ENCODE measurements around the gene ADCY1. TPM values are rescaled to one million over a fixed set of nuclear protein-coding genes. Genes with fewer than 3 reads are reported as not detected.
"Not testable (repeated sequence)": the region's sequence is repeated elsewhere in the genome, so short reads cannot be mapped to it uniquely, and the experiment has no call there.

ADCY1 gene
- total RNA-seq, 2 experiments from 2014 or later, result 0.21 to 0.29 TPM

GRCh38 chr7:45715471-45716352 is 141.5 kb downstream of the ADCY1 start:
- Mint-ChIP-seq H3K9me3 (ENCODE audit: insufficient read depth) (no peaks in the 10 kb centered on the region), H3K4me3 (no peak overlapping the region), H3K36me3 (ENCODE audit: low read depth) (no peaks in the 10 kb centered on the region), H3K27ac (no peak overlapping the region), H3K4me1 (ENCODE audit: low read depth) (peaks cover 2% of the 10 kb centered on the region), H3K27me3 (ENCODE audit: low read depth) (no peaks in the 10 kb centered on the region)
- DNase-seq (no peak), ATAC-seq (no peak)
- ChIA-PET CTCF (no interaction called here), POLR2A (no interaction called here)

GRCh38 chr7:45716380-45717203 is 142.4 kb downstream of the ADCY1 start:
- CTCF ChIA-PET, result no interaction called here
- no peak for DNase-seq
- Mint-ChIP-seq H3K36me3 (ENCODE audit: low read depth) (no peaks in the 10 kb centered on the region), H3K27ac (no peak overlapping the region), H3K4me1 (ENCODE audit: low read depth) (peaks cover 2% of the 10 kb centered on the region), H3K9me3 (ENCODE audit: insufficient read depth) (no peaks in the 10 kb centered on the region), H3K27me3 (ENCODE audit: low read depth) (no peaks in the 10 kb centered on the region), H3K4me3 (no peak overlapping the region)
- no peak for ATAC-seq
- POLR2A ChIA-PET, result interaction anchor here (0.6 kb wide), 1 partner anchor 563 kb away, joined by 3 read pairs; no protein-coding TSS in a partner anchor

- Mint-ChIP-seq H3K4me3 (no peak overlapping the region), H3K9me3 (ENCODE audit: insufficient read depth) (no peaks in the 10 kb centered on the region), H3K4me1 (ENCODE audit: low read depth) (peaks cover 2% of the 10 kb centered on the region), H3K27ac (no peak overlapping the region), H3K27me3 (ENCODE audit: low read depth) (no peaks in the 10 kb centered on the region), H3K36me3 (ENCODE audit: low read depth) (peaks cover 3% of the 10 kb centered on the region)
- ATAC-seq, result no peak
- POLR2A ChIA-PET, result no interaction called here
- CTCF ChIA-PET, result no interaction called here
- DNase-seq, result no peak
These were observed 143.5 kb downstream of the ADCY1 start for GRCh38 chr7:45717537-45718235.

GRCh38 chr7:45718464-45719330 is 144.5 kb downstream of the ADCY1 start:
- Mint-ChIP-seq H3K36me3 (ENCODE audit: low read depth) (peaks cover 8% of the 10 kb centered on the region), H3K4me1 (ENCODE audit: low read depth) (peaks cover 2% of the 10 kb centered on the region), H3K27ac (no peak overlapping the region), H3K4me3 (no peak overlapping the region), H3K9me3 (ENCODE audit: insufficient read depth) (no peaks in the 10 kb centered on the region), H3K27me3 (ENCODE audit: low read depth) (no peaks in the 10 kb centered on the region)
- POLR2A ChIA-PET, result no interaction called here
- DNase-seq (no peak), ATAC-seq (peak; percentile 23)
- CTCF ChIA-PET, result no interaction called here

- Mint-ChIP-seq H3K27ac (no peak overlapping the region), H3K27me3 (ENCODE audit: low read depth) (no peaks in the 10 kb centered on the region)
- POLR2A ChIA-PET, result no interaction called here
These were observed 146.8 kb downstream of the ADCY1 start for GRCh38 chr7:45720989-45721388.

GRCh38 chr7:45721686-45722598 is 147.8 kb downstream of the ADCY1 start:
- Mint-ChIP-seq H3K4me1 (ENCODE audit: low read depth) (peaks cover 2% of the 10 kb centered on the region), H3K27me3 (ENCODE audit: low read depth) (no peaks in the 10 kb centered on the region), H3K27ac (no peak overlapping the region), H3K4me3 (no peak overlapping the region), H3K9me3 (ENCODE audit: insufficient read depth) (no peaks in the 10 kb centered on the region), H3K36me3 (ENCODE audit: low read depth) (peaks cover 32% of the 10 kb centered on the region)
- DNase-seq, result no peak
- ATAC-seq, result no peak
- ChIA-PET CTCF (no interaction called here), POLR2A (no interaction called here)

More at GRCh38 chr7:45720989-45721388, 146.8 kb downstream of the ADCY1 start:
- H3K4me1 Mint-ChIP-seq (ENCODE audit: low read depth), result peaks cover 2% of the 10 kb centered on the region
- H3K36me3 Mint-ChIP-seq (ENCODE audit: low read depth), result peaks cover 26% of the 10 kb centered on the region
- H3K4me3 Mint-ChIP-seq, result no peak overlapping the region
- CTCF ChIA-PET, result no interaction called here
- DNase-seq (no peak), ATAC-seq (no peak)
- H3K9me3 Mint-ChIP-seq (ENCODE audit: insufficient read depth), result no peaks in the 10 kb centered on the region

- H3K27me3 Mint-ChIP-seq (ENCODE audit: low read depth); CTCF ChIA-PET; POLR2A ChIA-PET; H3K4me1 Mint-ChIP-seq (ENCODE audit: low read depth); H3K4me3 Mint-ChIP-seq; ATAC-seq; DNase-seq; H3K9me3 Mint-ChIP-seq (ENCODE audit: insufficient read depth); H3K27ac Mint-ChIP-seq: not testable (repeated sequence)
- H3K36me3 Mint-ChIP-seq (ENCODE audit: low read depth), result peaks cover 42% of the 10 kb centered on the region
These were observed 151.1 kb downstream of the ADCY1 start for GRCh38 chr7:45725231-45725630.

GRCh38 chr7:45726883-45727282 is 152.7 kb downstream of the ADCY1 start:
- ChIA-PET CTCF (no interaction called here), POLR2A (no interaction called here)
- Mint-ChIP-seq H3K27ac (no peak overlapping the region), H3K4me3 (no peak overlapping the region), H3K27me3 (ENCODE audit: low read depth) (no peaks in the 10 kb centered on the region), H3K9me3 (ENCODE audit: insufficient read depth) (peaks cover 5% of the 10 kb centered on the region), H3K4me1 (ENCODE audit: low read depth) (no peaks in the 10 kb centered on the region), H3K36me3 (ENCODE audit: low read depth) (peaks cover 44% of the 10 kb centered on the region)
- DNase-seq, result no peak
- ATAC-seq, result no peak

- POLR2A ChIA-PET; CTCF ChIA-PET; H3K9me3 Mint-ChIP-seq (ENCODE audit: insufficient read depth); DNase-seq; H3K4me3 Mint-ChIP-seq; H3K27me3 Mint-ChIP-seq (ENCODE audit: low read depth); ATAC-seq; H3K4me1 Mint-ChIP-seq (ENCODE audit: low read depth); H3K27ac Mint-ChIP-seq: not testable (repeated sequence)
- peaks cover 19% of the 10 kb centered on the region for H3K36me3 Mint-ChIP-seq (ENCODE audit: low read depth)
These were observed 157.7 kb downstream of the ADCY1 start for GRCh38 chr7:45731692-45732443.

- H3K4me3 Mint-ChIP-seq; DNase-seq; ATAC-seq; H3K4me1 Mint-ChIP-seq (ENCODE audit: low read depth); POLR2A ChIA-PET; H3K9me3 Mint-ChIP-seq (ENCODE audit: insufficient read depth); CTCF ChIA-PET; H3K27ac Mint-ChIP-seq; H3K27me3 Mint-ChIP-seq (ENCODE audit: low read depth): not testable (repeated sequence)
- peaks cover 51% of the 10 kb centered on the region for H3K36me3 Mint-ChIP-seq (ENCODE audit: low read depth)
These were observed 164.8 kb downstream of the ADCY1 start for GRCh38 chr7:45738920-45739319.
